Peyer's patch (tissue), 4 donors: Measurements from ENCODE around the gene PANX1. TPM values are rescaled to one million over a fixed set of nuclear protein-coding genes. Genes with fewer than 3 reads are reported as not detected.

Experiments
- DNase-seq, 3 donors: peaks; one replicate each; pipeline ENCODE4 v3.0.0-alpha.2; 2017 to 2019
- H3K27ac ChIP-seq, 4 donors: fragments of 200-600 bp; sonication (generic); one replicate each; pipeline ENCODE4 v1.5.1; 2016 to 2019
- H3K27me3 ChIP-seq, 2 donors: fragments of 200-600 bp; sonication (generic); one replicate each; pipeline ENCODE4 v1.5.1; 2019
- H3K36me3 ChIP-seq, 3 donors: fragments of 200-600 bp; sonication (generic); one replicate each; pipeline ENCODE4 v1.5.1; 2016 to 2019
- H3K4me1 ChIP-seq, 4 donors: fragments of 200-600 bp; sonication (generic); one replicate each; pipeline ENCODE4 v1.5.1; 2016 to 2019
- H3K4me3 ChIP-seq, 4 donors: fragments of 200-600 bp; sonication (generic); 1 replicate in 3 of 4; 2 replicates in 1 of 4; pipeline ENCODE4 v1.5.1; 2016 to 2019; ENCODE audit warnings: mild to moderate bottlenecking in 1 of 4
- H3K9me3 ChIP-seq, 4 donors: fragments of 200-600 bp; sonication (generic); one replicate each; pipeline ENCODE4 v1.5.1; 2016 to 2019; ENCODE audit warnings: mild to moderate bottlenecking in 1 of 4
- POLR2A ChIP-seq, 2 donors: fragments of 450-650 bp; IDR thresholded peaks; one replicate each; pipeline ENCODE4 v1.5.1; 2017; ENCODE audit warnings: antibody characterized with exemption in 2 of 2, mild to moderate bottlenecking in 2 of 2, moderate library complexity in 2 of 2
- total RNA-seq, 4 donors: library from RNA; depleted of rRNA; stranded (reverse); fragments of >200 nt; gene quantifications; one replicate each; pipeline ENCODE4 v1.1.0, GENCODE V29; 2016
- TF ChIP-seq, protein P1 (sequence below), 6 experiments: fragments of 450-650 bp in 4 of 6; fragments of 200-600 bp in 2 of 6; sonication (generic) in 1 of 6; IDR thresholded peaks; one replicate each; pipeline ENCODE4 v1.5.1; 2017 to 2019; ENCODE audit warnings: antibody characterized with exemption in 6 of 6, mild to moderate bottlenecking in 3 of 6, moderate library complexity in 1 of 6

The PANX1 gene
- total RNA-seq, 4 donors from 2014 or later, result 5.8 to 10.9 (median 8.6) TPM

DNA sequence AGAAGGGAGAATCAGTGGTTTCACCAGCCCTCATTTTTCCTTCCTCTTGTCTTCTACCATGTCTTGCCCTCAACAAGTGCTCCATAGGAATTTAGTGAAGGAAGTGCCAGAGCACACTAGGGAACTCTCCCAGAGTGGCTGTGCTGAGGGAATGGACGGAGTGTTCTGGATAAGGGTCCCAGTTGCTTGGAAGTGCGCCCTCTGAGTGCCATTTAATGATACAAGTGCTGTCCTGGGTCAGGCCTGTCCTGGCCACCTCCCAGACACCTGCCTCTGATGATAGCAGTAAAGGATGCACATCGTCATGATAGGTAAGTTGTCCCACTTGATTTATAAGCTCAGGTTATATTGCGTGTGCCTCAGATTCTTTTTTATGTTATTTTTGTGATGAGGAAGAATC lies 5.1 kb downstream of the PANX1 start:
- TF ChIP-seq, protein P1, sequence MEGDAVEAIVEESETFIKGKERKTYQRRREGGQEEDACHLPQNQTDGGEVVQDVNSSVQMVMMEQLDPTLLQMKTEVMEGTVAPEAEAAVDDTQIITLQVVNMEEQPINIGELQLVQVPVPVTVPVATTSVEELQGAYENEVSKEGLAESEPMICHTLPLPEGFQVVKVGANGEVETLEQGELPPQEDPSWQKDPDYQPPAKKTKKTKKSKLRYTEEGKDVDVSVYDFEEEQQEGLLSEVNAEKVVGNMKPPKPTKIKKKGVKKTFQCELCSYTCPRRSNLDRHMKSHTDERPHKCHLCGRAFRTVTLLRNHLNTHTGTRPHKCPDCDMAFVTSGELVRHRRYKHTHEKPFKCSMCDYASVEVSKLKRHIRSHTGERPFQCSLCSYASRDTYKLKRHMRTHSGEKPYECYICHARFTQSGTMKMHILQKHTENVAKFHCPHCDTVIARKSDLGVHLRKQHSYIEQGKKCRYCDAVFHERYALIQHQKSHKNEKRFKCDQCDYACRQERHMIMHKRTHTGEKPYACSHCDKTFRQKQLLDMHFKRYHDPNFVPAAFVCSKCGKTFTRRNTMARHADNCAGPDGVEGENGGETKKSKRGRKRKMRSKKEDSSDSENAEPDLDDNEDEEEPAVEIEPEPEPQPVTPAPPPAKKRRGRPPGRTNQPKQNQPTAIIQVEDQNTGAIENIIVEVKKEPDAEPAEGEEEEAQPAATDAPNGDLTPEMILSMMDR (IDR thresholded peaks at IDR 0.05), result no peak
- TF ChIP-seq POLR2A (IDR thresholded peaks at IDR 0.05), result no peak
- no peaks in the 10 kb centered on the region for H3K9me3 ChIP-seq
- H3K36me3 ChIP-seq, result no peaks in the 10 kb centered on the region
- H3K27me3 ChIP-seq, result no peaks in the 10 kb centered on the region
- DNase-seq, result no peak
- peaks cover 0 to 37% (median 8%) of the 10 kb centered on the region in 4 donors for H3K4me1 ChIP-seq
- H3K27ac ChIP-seq, result peak overlapping the region in 1 of 4 donors; percentile 6
- H3K4me3 ChIP-seq, result no peak overlapping the region

DNA sequence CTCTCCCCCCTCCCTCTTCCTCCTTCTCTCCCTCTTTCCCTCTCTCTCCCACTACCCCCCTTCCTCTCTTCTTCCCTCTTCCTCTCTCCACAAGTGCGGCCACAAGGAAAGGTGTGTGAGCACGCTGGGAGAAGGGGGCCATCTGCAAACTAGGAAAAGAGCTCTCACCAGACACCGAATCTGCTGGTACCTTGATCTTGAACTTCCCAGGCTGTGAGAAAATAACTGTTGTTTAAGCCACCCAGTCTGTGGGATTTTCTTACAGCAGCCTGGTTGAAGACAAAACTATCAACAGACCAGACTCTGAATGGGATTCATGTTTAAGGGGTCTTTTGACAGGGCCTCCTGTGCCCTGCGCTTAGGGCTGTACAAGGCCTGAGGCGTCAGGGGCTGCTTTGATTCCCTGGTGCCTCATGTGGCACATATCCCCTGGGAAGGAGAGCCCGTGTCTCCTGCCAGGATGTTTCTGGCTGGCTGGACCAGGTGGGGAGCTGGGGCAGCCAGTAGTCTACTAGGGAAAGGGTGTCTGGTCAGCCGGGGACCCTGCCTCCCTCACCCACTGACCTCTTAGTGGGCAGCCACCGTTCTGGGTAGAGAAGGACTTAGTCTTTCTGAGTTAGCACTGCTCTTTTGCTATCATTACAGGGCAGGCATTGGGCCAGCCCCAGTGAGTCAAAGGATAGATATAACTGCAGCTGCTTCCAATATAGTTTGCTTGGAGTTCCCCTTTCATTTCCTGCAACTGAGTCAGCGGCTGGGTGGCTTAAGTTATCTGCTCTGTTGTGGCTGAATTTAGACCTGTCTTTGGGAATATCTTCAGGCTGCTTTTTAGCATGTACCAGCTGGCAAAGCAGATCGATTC lies 6.2 kb downstream of the PANX1 start:
- H3K27ac ChIP-seq, result peak overlapping the region; percentile 35 to 73 (median 49)
- H3K36me3 ChIP-seq, result no peaks in the 10 kb centered on the region
- TF ChIP-seq, protein P1 (IDR thresholded peaks at IDR 0.05), result no peak
- TF ChIP-seq POLR2A (IDR thresholded peaks at IDR 0.05), result no peak
- no peak overlapping the region for H3K4me3 ChIP-seq
- no peaks in the 10 kb centered on the region for H3K27me3 ChIP-seq
- no peaks in the 10 kb centered on the region for H3K9me3 ChIP-seq
- peaks cover 0 to 36% (median 8%) of the 10 kb centered on the region in 4 donors for H3K4me1 ChIP-seq
- DNase-seq, result peak in 2 of 3 donors; percentile 31 to 72

DNA sequence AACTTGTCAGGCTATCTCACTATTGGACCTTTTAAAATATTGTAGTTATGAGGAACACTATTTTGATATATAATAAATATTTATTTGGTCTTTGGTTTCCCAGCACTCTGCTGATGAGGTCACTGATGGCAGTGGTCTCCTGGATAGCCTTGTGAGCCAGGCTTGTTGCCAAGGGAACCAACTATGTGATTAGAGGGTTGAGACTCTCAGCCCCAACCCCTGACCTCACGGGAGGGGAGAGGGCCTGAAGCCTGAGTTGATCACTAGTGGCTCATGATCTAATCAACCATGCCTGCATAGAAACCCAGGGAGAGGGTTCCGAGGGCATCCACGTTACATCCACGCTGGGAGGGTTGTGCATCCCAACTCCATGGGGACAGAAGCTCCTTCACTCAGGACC lies 10.8 kb downstream of the PANX1 start:
- DNase-seq, result no peak
- Histone ChIP-seq H3K27me3 (no peaks in the 10 kb centered on the region), H3K4me1 (peaks cover 0 to 18% (median 4%) of the 10 kb centered on the region in 4 donors), H3K27ac (no peak overlapping the region), H3K9me3 (no peaks in the 10 kb centered on the region), H3K36me3 (no peaks in the 10 kb centered on the region), H3K4me3 (no peak overlapping the region)
- TF ChIP-seq, protein P1 (IDR thresholded peaks at IDR 0.05), result no peak
- no peak for TF ChIP-seq POLR2A (IDR thresholded peaks at IDR 0.05)

DNA sequence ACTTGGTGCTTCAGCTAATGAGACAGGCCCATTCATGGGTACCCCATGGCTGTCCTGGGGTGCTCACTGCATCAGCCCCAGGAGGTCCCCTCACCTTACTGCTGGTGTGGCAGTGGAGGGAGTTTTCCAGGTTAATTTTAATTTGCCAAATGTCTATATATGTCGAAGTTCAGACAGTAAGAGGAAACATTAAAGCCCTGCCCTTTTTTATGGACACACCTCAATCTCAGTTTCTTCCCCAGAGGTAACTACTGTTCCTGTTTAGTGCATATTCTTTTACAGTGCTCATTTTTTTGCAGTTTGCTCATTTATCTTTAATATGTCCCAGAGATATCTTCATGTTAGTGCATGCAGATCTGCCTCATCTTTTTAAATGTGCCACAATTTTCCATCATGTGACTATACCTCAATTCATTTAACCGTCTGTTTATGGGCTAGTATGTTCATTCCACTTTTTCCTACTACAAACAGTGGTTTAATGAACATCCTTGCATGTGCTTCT lies 11.6 kb downstream of the PANX1 start:
- H3K4me3 ChIP-seq, result no peak overlapping the region
- peaks cover 0 to 13% (median under 1%) of the 10 kb centered on the region in 4 donors for H3K4me1 ChIP-seq
- no peaks in the 10 kb centered on the region for H3K27me3 ChIP-seq
- H3K36me3 ChIP-seq, result no peaks in the 10 kb centered on the region
- H3K9me3 ChIP-seq, result no peaks in the 10 kb centered on the region
- H3K27ac ChIP-seq, result no peak overlapping the region
- TF ChIP-seq, protein P1 (IDR thresholded peaks at IDR 0.05), result no peak
- TF ChIP-seq POLR2A (IDR thresholded peaks at IDR 0.05), result no peak
- no peak for DNase-seq

DNA sequence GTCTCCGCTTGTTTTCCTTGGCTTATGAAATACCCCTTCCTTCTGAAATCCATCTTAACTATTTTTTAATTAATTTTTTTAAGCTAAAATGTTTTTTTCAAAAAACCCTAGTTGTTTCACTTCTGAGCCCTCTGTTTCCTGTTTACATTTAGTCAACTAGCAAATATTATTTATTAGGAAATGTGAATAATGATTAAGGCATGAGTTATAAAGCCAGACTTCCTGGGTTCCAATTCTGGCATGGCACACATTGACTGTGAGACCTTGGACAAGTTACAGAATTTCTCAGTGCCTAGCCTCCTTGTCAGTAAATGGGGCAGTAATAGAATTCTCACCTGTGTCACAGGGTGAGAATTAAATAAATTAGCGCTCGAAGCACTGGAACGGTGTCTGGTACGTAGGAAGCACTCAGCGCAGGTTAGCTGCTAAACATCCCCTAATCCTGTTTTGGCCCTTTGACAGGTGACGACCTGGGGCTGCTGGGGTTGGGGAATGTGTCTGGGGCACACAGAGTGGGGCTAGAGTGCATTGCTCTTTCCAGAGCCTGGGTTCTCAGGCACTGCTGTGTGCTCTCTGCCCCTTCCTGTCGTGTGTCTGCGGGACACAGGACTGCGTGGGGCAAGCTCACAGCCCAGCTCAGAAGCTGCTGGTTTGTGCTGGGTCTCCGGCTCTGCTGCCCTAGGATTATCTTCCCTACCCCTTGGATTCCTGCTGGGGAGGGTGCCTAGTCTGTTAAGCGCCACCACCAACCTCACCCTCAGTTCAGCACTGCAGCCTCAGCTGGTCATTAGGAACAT lies 13.1 kb downstream of the PANX1 start:
- Histone ChIP-seq H3K27ac (no peak overlapping the region), H3K36me3 (no peaks in the 10 kb centered on the region), H3K9me3 (no peaks in the 10 kb centered on the region), H3K4me1 (peaks cover 0 to 4% (median 0%) of the 10 kb centered on the region in 4 donors), H3K4me3 (no peak overlapping the region), H3K27me3 (no peaks in the 10 kb centered on the region)
- TF ChIP-seq POLR2A (IDR thresholded peaks at IDR 0.05), result no peak
- TF ChIP-seq, protein P1 (IDR thresholded peaks at IDR 0.05), result no peak
- DNase-seq, result no peak
